SKM-1 treated with dmso at 0.1 percent for 144 hours (cell line): ENCODE measurements around the gene RPL3.

Experiments used
- DNase-seq: peaks from one replicate; lab custom pipeline; 2025; ENCODE audit not compliant: unreplicated experiment; lab: John Stamatoyannopoulos, UW

The RPL3 gene

DNA sequence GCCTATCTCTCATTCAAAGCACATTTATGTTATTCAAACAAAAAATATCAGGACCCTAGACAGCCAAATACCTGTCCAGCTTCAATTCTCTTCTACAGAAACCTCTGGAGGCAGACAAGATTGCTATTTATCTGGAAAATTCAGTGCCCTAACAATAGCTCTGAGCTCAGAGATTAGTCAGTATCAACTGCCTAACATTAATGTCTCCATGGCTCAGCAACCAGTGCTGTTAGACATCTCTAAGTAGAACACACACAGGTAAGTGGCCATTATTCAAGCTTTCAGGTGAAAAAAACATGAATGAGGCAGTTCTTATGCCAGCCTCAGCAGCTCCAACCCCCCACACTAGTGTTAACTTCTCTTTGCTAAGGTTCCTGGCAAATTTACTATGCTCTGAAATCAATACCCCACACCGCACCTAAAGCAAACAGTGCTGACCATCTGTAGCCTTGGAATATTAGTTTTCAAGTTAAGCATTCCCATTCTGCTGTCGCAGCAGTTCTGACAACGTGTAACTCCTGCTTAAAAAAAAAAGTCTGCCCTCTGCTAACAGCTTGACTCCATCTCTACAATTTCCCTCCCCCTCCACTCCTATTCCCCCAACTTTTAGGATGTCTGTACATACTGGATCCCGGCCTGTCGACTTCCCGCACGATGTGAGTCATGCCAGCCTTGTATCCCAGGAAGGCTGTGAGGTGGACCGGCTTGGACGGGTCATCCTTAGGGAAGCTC is 1.5 kb downstream of the RPL3 start:
- no peak for DNase-seq

DNA sequence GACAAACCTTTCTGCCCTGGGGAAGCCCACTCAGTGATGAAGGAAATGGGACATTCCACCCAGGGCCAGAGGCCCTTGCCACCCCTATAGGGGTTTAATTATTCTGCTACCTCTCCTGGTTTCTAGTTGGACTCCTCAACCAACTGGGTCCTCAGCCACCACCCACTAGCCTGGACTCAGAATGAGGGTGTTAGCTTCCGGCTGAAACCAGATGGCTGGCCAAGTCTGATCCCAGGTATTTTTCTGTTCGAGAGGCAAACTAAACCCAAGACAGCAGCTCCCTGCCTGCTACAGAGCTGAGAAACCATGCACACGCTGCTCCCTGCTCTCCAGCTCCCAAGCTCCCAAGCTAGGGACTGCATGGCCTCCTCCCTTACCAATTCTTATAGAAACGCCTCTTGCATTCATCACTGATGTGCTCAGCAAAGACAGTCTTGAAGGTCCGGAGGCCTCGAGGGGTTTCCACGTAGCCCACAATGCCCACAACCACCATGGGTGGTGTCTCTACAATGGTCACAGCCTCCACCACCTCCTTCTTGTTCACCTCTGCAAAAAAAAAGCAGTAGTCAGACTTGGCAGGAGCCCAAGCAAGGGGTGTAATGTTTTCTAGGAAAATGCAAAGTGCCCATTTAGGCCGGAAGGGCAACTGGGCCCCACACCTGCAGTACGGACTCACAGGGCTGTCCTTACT is 2.2 kb downstream of the RPL3 start:
- DNase-seq, result no peak

DNA sequence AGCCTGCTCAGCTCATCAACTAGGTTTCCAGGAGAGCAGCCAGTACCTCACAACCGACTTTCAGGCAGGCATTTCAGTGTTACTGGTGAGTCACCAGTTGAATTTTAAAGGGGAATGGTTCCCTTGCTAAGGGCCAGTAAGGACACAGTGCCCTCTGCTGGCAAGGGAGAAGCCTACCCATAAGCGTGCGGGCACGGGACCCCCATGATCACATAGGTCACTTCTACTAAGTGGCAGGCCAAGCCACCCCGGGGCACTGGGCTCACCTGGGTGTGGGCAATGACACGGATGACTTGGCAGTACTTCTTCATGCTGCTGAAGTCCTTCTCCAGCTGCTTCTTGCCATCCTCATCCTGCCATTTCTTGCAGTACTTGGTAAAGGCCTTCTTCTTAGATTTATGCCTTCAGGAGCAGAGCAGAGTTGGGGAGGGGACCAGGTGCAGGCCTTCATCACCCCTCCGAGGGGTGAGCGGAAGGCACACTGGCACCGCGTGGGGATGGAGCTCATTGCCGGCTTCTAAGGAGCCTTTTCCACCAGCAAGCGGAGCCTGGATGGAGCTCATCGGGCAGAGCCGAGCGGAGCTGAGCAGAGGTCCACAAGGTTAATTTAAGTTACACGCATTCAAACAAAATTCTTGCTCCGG is 2.9 kb downstream of the RPL3 start:
- peak; percentile 56 for DNase-seq

DNA sequence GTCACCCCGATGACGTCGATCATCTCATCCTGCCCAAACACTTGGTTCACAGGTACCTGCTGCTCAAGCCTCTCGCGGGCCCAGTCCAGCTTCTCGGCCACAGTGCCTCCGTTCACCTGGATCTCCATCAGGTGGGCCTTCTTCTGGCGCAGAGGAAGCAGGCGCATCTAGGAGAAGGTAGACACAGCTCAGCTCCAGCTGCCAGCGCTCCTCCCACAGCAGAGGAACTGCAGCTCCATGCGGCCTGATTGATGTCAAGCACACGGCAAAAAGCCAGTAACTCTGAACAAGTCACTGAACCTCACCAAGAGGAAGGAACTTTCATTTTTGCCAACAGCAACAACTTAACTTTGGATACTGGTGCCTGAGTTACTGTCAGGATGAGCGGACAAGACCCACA is 4.0 kb downstream of the RPL3 start:
- no peak for DNase-seq

DNA sequence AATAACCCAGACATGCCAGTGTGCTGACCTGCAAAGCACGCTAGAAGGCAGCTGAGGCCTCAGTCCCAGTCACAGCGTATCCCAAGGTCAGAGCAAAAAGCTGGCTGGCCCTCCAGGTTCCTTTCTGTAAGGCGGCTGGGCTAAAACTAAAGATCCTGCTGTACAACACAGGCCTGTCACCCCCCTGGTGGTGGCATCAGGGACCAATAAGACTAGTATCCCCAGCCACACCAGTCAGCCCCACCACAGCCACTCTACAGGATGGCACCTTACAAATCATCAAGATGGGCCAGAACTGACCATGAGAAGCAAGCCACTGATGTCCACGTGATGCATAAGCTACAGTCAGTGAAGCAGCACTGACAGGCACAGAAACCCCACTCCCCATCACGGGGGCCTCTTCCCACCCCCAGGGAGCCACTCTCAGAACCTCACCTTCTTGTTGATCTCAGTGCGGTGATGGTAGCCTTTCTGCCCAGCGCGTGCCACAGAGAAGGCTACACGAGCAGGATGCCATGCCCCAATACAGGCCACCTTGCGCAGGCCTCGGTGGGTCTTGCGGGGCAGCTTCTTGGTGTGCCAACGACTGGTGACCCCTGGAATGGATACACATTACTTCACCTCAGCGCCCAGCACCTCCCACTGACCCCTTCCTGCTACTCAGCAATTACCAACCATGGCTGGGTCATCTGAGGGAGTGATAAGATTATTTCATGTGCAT is 5.0 kb downstream of the RPL3 start:
- no peak for DNase-seq

DNA sequence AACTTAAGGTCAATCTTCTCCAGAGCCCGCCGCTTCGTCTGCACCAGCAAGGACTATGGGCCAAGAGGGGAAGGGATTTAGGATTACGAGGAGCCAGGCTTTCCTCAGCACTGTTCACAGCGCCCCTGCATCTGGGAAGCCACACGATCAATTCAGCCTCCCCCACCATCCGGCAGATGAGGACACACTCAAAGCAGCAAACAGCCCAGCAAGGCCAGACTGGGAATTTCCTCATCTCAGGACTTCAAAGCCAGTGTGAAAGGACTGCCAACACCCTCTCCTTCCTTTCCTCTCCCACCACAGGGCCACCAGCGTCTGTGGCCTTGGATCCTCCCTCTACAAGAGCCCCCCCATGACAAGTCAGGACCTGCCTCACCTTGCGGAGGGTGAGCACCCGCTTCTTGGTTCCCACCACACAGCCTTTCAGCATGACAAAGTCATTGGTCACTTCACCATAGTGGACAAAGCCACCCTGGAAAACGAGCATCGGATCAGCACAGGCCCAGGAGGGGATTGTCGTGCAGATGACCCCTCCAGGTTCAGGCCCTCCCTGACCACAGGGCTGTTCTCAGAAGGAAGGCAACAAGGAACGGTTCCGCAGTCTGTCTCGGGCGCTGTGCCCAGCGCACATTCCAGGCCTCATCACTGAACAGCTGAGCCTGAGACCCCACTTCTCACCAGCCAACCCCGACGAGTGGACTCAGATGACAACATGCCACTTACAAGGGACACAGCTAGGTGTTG is 6.0 kb downstream of the RPL3 start:
- DNase-seq, result no peak

DNA sequence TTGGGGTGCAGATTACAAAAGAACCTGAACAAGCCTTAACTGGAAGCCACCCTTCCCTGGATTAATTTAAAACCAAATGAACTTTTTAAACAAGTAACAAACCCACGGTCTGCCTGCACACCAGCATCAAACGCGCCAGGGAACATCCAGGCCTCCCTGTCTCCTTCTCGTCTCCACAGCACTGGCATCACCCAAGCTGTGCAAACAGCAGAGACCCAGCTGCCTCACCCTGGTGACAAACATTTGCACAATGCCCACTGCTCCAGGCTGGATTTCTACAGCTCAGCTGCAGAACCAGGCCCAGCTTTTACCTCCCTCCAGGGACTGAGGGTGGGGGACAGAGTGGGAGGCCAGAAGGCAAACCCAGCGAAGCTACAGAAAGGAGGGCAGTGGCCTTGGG is 7.0 kb downstream of the RPL3 start:
- no peak for DNase-seq

DNA sequence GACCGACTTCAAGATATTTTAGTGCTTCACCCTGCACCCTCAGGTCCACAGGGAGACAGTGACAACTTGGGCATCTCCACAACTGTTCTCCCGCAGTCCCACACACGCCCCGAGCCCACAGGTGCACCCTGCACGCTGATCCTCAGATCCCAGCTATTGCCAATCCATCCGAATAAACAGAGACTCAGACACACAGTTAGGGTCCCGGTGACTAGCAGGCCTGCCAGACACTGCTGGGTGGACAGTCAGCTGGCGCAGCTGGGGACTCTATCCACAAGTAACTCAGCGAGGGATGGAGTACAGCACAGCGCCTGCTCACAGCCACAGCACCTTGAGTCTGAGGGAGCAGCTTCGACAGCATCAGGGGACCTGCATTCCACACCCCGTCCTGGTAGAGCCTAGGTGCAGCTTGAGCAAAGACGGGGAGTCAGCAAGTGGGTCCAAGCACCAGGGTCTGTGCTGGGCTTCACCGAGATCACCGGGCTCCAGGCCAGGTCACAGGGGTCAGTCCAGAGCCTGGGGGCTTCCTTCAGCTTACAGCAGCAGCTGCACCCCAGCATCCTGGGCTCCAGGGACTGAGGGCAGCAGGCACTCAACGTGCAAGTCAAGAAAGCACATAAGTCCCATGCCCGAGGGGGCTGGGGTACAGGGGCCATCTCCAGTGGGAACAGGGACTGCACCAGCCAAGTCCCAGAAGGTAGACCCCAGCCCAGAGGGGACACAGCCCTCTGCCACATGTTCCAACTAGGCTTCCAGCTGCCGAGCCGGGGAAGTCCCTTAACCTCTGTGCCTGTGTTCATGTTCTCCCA is 7.6 kb downstream of the RPL3 start:
- DNase-seq, result no peak

DNA sequence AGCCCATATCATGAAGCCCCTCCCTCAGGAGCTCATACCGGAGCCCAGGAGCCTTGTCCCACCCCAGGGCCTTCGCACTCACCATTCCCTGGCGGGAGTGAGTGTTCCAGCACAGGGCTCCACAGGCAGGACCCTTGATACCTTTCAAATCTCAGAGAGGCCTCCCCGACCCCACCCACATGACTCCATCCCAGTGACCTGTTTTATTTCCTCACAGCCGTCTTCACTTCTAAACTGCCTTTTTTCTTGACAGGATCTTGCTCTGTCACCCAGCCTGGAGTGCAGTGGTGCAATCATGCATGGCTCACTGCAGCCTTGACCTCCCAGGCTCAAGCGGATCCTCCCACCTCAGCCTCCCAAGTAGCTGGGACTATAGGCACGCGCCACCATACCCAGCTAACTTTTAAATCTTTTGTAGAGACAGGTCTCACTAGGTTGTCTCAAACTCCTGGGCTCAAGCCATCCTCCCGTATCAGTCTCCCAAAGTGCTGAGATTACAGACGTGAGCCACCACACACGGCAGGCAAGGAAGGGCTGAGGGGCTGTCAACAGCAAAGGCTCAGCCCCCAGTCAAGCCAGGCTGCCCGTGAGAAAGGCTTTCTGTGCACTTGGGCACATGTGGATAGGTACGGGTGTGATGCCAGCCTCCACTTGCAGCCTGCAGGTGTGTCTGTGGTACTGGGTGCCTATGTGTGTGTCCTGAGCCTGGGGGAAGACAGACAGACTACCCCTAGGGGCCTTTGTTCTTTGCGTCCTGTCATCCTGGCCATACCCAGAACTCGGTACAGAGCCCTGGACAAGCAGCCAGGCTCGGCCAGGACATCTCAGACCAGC is 9.3 kb downstream of the RPL3 start:
- no peak for DNase-seq

DNA sequence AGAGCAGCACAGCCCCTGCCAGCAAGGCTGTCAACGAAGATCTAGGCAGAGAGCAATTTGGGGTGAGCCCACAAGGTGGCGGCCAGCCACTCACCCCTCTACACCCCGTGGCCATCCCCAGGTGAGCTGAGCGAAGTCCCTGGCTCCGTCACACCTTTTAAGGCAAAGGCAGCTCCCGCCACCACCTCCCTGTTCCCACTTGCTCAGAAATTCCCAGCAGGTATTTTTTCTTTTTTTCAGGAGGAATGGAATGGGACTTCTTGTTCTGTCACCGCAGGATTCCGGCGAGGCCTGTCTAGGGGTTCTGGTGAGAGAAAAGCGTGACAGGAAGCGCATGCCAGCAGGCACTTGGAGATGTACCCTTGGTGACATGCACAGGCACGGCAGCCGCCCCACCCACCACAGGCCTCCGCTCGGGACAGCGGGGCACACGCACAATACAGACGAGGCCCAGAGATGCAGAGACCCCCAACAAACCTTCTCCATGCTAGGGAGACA is 10.0 kb downstream of the RPL3 start:
- no peak for DNase-seq

DNA sequence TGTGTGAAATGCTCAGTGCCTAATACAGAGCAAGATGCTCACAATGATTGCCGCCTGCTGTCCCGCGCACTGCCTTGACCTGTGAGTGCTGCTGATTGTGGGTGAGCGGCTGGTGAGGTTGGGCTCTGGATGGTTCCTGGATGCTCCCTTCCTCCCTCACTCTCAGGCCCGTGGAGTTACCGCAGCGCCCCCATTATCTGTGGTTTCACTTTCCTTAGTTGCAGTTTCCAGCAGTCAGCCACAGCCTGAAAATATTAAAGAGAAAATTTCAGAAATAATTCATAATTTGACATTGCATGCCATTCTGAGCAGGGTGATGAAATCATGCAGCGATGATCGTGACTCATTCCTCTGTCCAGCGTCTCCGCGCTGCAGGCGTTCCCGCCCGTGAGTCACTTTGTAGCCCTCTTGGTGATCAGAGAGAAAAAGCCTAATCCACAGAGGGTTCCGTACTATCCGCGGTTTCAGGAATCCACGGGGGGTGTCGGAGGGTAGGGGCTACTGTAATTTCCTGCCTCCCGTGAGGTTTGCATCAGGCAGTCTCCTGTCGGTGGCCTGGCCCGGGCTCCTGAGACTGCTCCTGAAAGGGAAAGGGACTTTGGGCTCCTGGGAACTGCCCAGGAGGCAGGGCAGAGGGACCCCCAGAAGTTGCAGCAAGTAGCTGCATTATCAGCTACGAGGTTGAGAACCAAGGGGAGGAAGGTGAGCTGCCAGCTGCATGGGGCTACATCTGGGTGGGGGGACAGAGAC is 10.6 kb downstream of the RPL3 start:
- no peak for DNase-seq

DNA sequence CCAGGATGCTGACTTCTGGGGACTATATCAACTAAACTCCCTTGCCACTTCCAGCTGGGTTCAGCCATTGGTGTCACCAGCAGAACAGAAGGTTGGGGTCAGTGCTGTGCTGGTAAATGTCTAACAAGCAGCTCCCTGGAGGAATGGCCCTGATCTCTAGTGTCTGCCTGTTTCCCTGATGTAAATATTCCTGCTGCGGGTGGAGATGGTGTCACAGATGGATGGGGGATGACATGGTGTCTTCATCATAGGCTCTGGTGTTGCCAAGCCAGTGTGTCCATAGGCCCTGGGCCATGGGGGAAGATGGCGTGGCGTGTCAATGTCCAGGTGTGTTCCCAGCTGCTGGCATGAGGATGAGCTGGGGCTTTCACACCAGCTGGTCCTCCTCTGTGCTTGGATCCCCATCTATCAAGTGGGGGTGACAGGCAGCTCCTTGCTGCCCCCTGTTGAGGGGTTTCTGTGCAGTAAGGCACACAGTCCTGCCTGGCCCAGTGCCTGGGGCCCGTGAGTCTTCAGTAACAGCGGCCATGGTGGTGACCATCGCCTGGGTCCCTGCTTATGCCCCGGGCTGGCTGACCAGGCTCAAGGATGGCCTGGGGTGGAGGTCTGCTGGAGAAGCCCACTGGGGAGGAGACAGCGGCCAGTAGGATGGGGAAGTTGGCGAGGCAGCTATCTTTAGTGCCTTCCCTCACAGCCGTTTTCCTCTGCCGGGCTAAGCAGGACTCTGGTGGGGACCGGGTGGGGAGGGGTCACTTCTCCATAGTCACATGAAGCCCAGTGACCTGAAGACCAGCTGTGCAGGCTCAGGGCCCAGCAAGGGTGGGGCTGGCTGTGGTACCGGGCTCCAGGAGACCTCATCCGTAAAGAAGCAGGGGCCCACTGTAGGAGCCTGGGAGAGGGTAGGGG is 12.7 kb downstream of the RPL3 start:
- DNase-seq, result no peak

DNA sequence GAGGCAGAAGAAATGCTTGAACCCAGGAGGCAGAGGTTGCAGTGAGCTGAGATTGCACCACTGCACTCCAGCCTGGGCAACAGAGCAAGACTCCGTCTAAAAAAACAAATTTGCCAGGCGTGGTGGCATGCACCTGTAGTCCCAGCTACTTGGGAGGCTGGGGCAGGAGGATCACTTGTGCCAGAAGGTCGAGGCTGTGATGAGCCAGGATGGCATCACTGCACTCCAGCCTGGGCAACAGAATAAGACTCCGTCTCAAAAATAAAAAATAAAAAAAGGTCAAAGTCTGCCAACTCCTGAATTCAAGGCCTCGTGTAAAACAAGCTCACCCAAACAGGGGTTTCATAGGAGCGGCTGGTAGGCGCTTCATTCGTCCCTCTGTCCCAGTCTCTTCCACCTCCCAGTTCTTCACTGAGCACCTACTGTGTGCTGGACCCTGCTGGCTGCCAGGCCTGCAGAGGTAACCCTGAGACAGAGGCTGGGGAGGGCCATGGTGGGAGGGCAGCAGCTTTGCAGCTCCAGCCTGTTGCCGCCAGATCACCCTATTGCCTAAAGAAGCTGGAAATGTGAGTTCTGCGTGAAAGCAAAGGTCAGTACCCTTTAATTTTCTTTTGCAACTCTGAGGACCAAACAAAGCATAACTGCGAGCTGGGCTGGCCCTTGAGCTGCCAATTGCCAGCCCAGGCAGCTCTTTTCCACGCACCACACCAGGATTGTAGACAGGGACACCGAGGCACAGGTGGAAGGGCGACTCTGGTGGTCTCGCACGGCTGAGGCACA is 15.3 kb downstream of the RPL3 start:
- no peak for DNase-seq

DNA sequence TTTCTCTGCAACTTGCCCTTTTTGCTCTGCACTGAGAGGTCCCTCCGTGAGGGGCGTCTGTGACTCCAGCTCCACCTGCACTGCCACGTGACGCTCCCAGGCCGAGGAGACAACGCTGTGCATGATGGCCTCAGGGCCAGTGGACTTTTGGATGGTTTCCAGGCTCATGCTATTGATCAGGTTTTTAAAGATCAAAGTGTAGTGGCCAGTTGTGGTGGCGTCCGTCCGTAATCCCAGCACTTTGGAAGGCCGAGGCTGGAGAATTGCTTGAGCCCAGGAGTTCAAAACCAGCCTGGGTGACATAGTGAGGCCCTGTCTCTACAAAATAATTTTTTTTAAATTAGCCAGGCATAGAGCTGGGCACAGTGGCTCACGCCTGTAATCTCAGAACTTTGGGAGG is 16.1 kb downstream of the RPL3 start:
- DNase-seq, result no peak

DNA sequence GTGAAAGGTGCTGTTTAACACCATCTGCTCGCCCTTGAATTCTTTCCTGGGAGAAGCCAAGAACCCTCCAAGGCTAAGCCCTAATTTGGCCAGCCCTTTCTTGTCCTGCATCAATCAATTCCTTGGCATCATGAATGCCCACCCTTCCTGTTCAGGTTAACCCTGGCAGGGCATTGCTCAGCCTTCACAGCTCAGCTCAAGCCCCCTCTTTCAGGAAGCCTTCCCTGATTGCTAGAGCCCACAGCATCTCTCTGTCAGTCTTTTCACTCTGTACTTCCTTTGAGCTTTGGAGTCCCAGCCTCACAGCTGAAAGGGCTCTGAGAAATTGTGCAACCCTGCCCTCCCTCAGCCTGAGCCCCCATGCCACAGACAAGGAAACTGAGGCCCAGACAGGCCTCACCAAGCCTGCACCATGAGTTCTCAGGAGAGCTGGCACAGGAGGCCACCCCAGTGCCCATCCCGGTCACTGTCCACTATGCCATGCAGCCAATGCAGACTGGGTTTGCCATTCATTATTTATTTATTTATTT is 16.9 kb downstream of the RPL3 start:
- no peak for DNase-seq

DNA sequence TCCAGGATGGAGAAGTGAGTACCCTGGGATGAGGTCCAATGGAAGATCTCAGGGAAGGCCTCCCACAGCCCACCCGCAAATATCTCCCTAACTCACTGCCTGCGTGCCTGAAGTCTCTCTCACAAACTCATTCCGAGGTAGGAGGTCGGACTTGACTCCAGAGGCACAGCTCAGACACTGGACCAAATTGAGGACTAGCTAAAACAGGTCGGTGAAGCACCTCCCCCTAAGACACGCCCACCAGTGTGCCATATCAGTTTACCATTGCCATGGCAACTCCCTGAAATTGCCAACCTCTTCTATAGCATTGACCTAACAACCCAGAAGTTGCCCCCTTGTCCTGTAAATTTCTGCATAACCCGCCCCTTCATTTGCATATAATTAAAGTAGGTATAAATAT is 17.5 kb downstream of the RPL3 start:
- DNase-seq, result no peak
